H1 (cell line): ENCODE measurements around the gene C2CD5. TPM values are rescaled to one million over a fixed set of nuclear protein-coding genes. Genes with fewer than 3 reads are reported as not detected.

Experiments
- BCL11A ChIP-seq, 2 experiments: IDR thresholded peaks; one replicate each; pipeline ENCODE4 v1.6.1; 2011; ENCODE audit warnings: low read depth in 2 of 2, low read length in 2 of 2, mild to moderate bottlenecking in 2 of 2
- KDM1A ChIP-seq: fragments of 200-600, 300-600 bp; sonication (generic); IDR thresholded peaks from 2 replicates; pipeline ENCODE4 v1.7.1; 2016; ENCODE audit warnings: mild to moderate bottlenecking, low read length, borderline replicate concordance
- RBBP5 ChIP-seq: IDR thresholded peaks from 2 replicates; pipeline ENCODE4 v1.7.1; 2012; ENCODE audit warnings: low read depth, mild to moderate bottlenecking, inconsistent platforms, low read length, moderate library complexity, borderline replicate concordance
- YY1 ChIP-seq: IDR thresholded peaks from 2 replicates; pipeline ENCODE4 v1.6.1; 2011; ENCODE audit warnings: low read depth, mild to moderate bottlenecking, low read length
- polyA plus RNA-seq, 7 experiments: library from polyadenylated mRNA; depleted of rRNA in 3 of 7; stranded (reverse) in 5 of 7; unstranded in 2 of 7; fragments of >200 nt in 5 of 7; fragments of 200-250 nt in 2 of 7; gene quantifications; 1 replicate in 5 of 7; 2 replicates in 1 of 7; 4 replicates in 1 of 7; pipeline versions ENCODE4 v1.2.1 to v1.2.3, GENCODE V29; 2011 to 2013; ENCODE audit warnings: missing spikeins in 2 of 7, mixed read lengths in 2 of 7
- total RNA-seq: library from RNA; stranded (reverse); fragmentation: NEBNext Ultra II Directional; extraction: Animal tissue kit (Norgen Biotek cat#: 25700); gene quantifications from 2 replicates; pipeline ENCODE4 v1.2.1, GENCODE V29; 2021
- TF ChIP-seq, protein P1 (sequence below): fragments of 300-600 bp; sonication (generic); IDR thresholded peaks from 2 replicates; pipeline ENCODE4 v1.7.1; 2012; ENCODE audit warnings: low read length, moderate library complexity, mild to moderate bottlenecking, inconsistent platforms; ENCODE audit not compliant: insufficient replicate concordance

C2CD5 gene
- total and polyA plus RNA-seq, 2 of the 8 experiments (the other 6 are each of a cell fraction or from before 2014, with no cell fraction given): 21.9 to 45.9 TPM

DNA sequence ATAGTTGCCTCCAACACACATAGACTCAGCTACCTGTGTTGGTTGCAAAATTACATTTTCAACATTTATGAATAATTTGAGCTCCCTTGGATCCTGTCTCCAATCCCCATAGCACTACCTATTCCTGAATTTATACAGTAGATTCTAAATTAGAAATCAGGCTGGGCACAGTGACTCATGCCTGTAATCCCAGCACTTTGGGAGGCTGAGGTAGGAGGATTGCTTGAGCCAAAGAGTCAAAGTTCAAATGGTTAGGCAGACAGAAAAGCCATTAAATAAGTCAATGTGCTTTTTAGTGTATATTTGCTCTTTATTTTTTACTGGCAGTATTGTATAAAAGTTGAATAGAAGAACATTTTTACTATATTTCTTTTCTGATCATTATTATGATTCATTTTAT, 24.9 kb upstream of the C2CD5 start (continued):
- TF ChIP-seq KDM1A: no peak
- no peak for TF ChIP-seq RBBP5
- no peak for TF ChIP-seq YY1
- TF ChIP-seq, protein P1, sequence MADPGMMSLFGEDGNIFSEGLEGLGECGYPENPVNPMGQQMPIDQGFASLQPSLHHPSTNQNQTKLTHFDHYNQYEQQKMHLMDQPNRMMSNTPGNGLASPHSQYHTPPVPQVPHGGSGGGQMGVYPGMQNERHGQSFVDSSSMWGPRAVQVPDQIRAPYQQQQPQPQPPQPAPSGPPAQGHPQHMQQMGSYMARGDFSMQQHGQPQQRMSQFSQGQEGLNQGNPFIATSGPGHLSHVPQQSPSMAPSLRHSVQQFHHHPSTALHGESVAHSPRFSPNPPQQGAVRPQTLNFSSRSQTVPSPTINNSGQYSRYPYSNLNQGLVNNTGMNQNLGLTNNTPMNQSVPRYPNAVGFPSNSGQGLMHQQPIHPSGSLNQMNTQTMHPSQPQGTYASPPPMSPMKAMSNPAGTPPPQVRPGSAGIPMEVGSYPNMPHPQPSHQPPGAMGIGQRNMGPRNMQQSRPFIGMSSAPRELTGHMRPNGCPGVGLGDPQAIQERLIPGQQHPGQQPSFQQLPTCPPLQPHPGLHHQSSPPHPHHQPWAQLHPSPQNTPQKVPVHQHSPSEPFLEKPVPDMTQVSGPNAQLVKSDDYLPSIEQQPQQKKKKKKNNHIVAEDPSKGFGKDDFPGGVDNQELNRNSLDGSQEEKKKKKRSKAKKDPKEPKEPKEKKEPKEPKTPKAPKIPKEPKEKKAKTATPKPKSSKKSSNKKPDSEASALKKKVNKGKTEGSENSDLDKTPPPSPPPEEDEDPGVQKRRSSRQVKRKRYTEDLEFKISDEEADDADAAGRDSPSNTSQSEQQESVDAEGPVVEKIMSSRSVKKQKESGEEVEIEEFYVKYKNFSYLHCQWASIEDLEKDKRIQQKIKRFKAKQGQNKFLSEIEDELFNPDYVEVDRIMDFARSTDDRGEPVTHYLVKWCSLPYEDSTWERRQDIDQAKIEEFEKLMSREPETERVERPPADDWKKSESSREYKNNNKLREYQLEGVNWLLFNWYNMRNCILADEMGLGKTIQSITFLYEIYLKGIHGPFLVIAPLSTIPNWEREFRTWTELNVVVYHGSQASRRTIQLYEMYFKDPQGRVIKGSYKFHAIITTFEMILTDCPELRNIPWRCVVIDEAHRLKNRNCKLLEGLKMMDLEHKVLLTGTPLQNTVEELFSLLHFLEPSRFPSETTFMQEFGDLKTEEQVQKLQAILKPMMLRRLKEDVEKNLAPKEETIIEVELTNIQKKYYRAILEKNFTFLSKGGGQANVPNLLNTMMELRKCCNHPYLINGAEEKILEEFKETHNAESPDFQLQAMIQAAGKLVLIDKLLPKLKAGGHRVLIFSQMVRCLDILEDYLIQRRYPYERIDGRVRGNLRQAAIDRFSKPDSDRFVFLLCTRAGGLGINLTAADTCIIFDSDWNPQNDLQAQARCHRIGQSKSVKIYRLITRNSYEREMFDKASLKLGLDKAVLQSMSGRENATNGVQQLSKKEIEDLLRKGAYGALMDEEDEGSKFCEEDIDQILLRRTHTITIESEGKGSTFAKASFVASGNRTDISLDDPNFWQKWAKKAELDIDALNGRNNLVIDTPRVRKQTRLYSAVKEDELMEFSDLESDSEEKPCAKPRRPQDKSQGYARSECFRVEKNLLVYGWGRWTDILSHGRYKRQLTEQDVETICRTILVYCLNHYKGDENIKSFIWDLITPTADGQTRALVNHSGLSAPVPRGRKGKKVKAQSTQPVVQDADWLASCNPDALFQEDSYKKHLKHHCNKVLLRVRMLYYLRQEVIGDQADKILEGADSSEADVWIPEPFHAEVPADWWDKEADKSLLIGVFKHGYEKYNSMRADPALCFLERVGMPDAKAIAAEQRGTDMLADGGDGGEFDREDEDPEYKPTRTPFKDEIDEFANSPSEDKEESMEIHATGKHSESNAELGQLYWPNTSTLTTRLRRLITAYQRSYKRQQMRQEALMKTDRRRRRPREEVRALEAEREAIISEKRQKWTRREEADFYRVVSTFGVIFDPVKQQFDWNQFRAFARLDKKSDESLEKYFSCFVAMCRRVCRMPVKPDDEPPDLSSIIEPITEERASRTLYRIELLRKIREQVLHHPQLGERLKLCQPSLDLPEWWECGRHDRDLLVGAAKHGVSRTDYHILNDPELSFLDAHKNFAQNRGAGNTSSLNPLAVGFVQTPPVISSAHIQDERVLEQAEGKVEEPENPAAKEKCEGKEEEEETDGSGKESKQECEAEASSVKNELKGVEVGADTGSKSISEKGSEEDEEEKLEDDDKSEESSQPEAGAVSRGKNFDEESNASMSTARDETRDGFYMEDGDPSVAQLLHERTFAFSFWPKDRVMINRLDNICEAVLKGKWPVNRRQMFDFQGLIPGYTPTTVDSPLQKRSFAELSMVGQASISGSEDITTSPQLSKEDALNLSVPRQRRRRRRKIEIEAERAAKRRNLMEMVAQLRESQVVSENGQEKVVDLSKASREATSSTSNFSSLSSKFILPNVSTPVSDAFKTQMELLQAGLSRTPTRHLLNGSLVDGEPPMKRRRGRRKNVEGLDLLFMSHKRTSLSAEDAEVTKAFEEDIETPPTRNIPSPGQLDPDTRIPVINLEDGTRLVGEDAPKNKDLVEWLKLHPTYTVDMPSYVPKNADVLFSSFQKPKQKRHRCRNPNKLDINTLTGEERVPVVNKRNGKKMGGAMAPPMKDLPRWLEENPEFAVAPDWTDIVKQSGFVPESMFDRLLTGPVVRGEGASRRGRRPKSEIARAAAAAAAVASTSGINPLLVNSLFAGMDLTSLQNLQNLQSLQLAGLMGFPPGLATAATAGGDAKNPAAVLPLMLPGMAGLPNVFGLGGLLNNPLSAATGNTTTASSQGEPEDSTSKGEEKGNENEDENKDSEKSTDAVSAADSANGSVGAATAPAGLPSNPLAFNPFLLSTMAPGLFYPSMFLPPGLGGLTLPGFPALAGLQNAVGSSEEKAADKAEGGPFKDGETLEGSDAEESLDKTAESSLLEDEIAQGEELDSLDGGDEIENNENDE: no peak
- no peak for TF ChIP-seq BCL11A (IDR thresholded peaks at IDR 0.05; ENCODE audit: low read depth in 2 of 2, low read length in 2 of 2)
